ENCODE data around the gene R3HDM2.

DNA sequence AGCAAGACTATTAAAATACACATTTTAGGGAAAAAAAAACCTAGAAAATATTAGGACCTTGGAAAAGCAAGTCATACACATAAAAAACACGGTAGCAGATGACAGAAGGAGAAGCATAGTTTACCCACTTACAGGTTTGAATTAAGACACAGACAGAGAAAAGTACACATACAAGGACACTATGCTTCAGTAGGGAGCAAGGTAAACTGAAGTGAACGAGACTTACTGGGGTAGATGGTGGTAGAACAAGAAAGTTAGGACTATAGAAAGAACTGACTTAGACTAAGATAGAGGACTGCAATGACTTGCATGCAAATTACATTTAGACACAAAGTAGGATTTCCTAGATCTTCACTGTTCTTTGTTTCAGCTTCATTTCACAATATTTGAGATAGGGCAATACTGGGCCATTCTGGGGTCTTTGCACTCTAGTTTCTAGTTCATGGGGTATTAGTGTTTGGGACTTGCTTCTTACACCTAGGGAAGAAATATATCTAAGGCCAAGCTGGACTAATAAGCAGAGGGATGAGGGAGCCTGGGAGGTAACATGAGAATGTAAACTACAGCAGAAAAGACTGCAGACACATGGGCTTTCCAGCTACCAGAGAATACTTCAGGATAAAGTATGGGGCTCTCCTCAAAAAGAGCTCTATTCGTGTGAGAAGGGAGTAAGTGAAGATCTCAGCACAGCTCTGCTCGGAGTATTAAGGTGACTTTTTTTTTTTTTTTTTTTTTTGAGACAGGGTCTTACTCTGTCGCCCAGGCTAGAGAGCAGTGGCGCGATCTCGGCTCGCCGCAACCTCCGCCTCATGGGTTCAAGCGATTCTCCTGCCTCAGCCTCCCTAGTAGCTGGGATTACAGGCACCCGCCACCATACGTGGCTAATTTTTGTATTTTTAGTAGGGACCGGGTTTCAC, 152.1 kb downstream of the R3HDM2 start:
- TF ChIP-seq CTCF (IDR thresholded peaks at IDR 0.05) (no peak), POLR2A (IDR thresholded peaks at IDR 0.05) (no peak)
